ENCODE results near the gene LRRC37A2. TPM values are rescaled to one million over a fixed set of nuclear protein-coding genes. Genes with fewer than 3 reads are reported as not detected.
"Not testable (repeated sequence)": the region's sequence is repeated elsewhere in the genome, so short reads cannot be mapped to it uniquely, and the experiment has no call there.

Gene LRRC37A2
- total and polyA plus RNA-seq, 2 experiments from 2014 or later: 5.6 to 6.1 TPM

- H3K9me2 ChIP-seq (ENCODE audit: insufficient read depth); H4K20me1 ChIP-seq (ENCODE audit: insufficient read depth); H3K4me1 ChIP-seq (ENCODE audit: insufficient read depth); H2AFZ ChIP-seq; DNase-seq; H3K79me2 ChIP-seq (ENCODE audit: insufficient read depth); H3K4me2 ChIP-seq (ENCODE audit: unreplicated experiment); H3F3A ChIP-seq (ENCODE audit: insufficient read depth); in situ Hi-C loops (cut with MboI); H3K27ac ChIP-seq; H3K9me3 ChIP-seq (ENCODE audit: low read depth); H3K9ac ChIP-seq; H3K4me3 ChIP-seq; H3K27me3 ChIP-seq (replicated peaks; ENCODE audit: insufficient read depth); H3K36me3 ChIP-seq (ENCODE audit: low read depth): not testable (repeated sequence)
- no CpG with 5 or more reads among the region's 4 CpGs for WGBS, 2 experiments (ENCODE audit: low coverage in 1 of 2, low lambda C conversion rate in 2 of 2, missing lambda C conversion rate in 2 of 2)
These were observed 59.5 kb downstream of the LRRC37A2 start for GRCh38 chr17:46571796-46572195.

GRCh38 chr17:46579083-46580075 is 67.1 kb downstream of the LRRC37A2 start, which contains the start of gene ARL17A:
Gene ARL17A (minus strand): TSS chr17:46579691. CDS start chr17:46576322, 3,369 bp downstream.
- peak within 1 kb of the TSS; percentile 48 for H3K4me2 ChIP-seq (ENCODE audit: unreplicated experiment)
- H3K4me3 ChIP-seq: peak within 1 kb of the TSS; percentile 66

GRCh38 chr17:46580082-46580481 is 67.8 kb downstream of the LRRC37A2 start:
- peak overlapping the region; percentile 66 for H3K4me3 ChIP-seq
- H3K36me3 ChIP-seq (ENCODE audit: low read depth); H3K9me2 ChIP-seq (ENCODE audit: insufficient read depth); H4K20me1 ChIP-seq (ENCODE audit: insufficient read depth); DNase-seq; H3K4me1 ChIP-seq (ENCODE audit: insufficient read depth); in situ Hi-C loops (cut with MboI); H3K9me3 ChIP-seq (ENCODE audit: low read depth); H3K27me3 ChIP-seq (replicated peaks; ENCODE audit: insufficient read depth); H3F3A ChIP-seq (ENCODE audit: insufficient read depth); H3K79me2 ChIP-seq (ENCODE audit: insufficient read depth): not testable (repeated sequence)
- peak overlapping the region; percentile 48 for H3K4me2 ChIP-seq (ENCODE audit: unreplicated experiment)
- H3K27ac ChIP-seq: peak overlapping the region; percentile 36; the same call in 1 of the 2 replicates
- 7 to 33% methylated on average over 9 to 14 of the region's 18 CpGs for WGBS, 2 experiments (ENCODE audit: low coverage in 1 of 2, low lambda C conversion rate in 2 of 2, missing lambda C conversion rate in 2 of 2)
- peak overlapping the region; percentile 85 for H2AFZ ChIP-seq
- H3K9ac ChIP-seq: peak overlapping the region; percentile 38; the same call in 1 of the 2 replicates

More at GRCh38 chr17:46579083-46580075, 67.1 kb downstream of the LRRC37A2 start, which contains the start of gene ARL17A:
- peak within 1 kb of the TSS; percentile 36; the same call in 1 of the 2 replicates for H3K27ac ChIP-seq
- H3K9ac ChIP-seq: peak within 1 kb of the TSS; percentile 38; the same call in 1 of the 2 replicates
- H3K9me2 ChIP-seq (ENCODE audit: insufficient read depth); H3K9me3 ChIP-seq (ENCODE audit: low read depth); H3K4me1 ChIP-seq (ENCODE audit: insufficient read depth); H3K36me3 ChIP-seq (ENCODE audit: low read depth); in situ Hi-C loops (cut with MboI); H4K20me1 ChIP-seq (ENCODE audit: insufficient read depth); H3F3A ChIP-seq (ENCODE audit: insufficient read depth); DNase-seq; H3K79me2 ChIP-seq (ENCODE audit: insufficient read depth); H3K27me3 ChIP-seq (replicated peaks; ENCODE audit: insufficient read depth): not testable (repeated sequence)
- H2AFZ ChIP-seq: peak within 1 kb of the TSS; percentile 85
- WGBS, 2 experiments (ENCODE audit: low coverage in 1 of 2, low lambda C conversion rate in 2 of 2, missing lambda C conversion rate in 2 of 2): 0 to 1% methylated on average over 8 of the region's 65 CpGs

- H3K9me2 ChIP-seq (ENCODE audit: insufficient read depth); H3K27me3 ChIP-seq (replicated peaks; ENCODE audit: insufficient read depth); DNase-seq; H3K9ac ChIP-seq; H3K9me3 ChIP-seq (ENCODE audit: low read depth); H3K36me3 ChIP-seq (ENCODE audit: low read depth); H4K20me1 ChIP-seq (ENCODE audit: insufficient read depth); H3F3A ChIP-seq (ENCODE audit: insufficient read depth); H3K79me2 ChIP-seq (ENCODE audit: insufficient read depth); H2AFZ ChIP-seq; H3K4me2 ChIP-seq (ENCODE audit: unreplicated experiment); in situ Hi-C loops (cut with MboI); H3K27ac ChIP-seq; H3K4me1 ChIP-seq (ENCODE audit: insufficient read depth); H3K4me3 ChIP-seq: not testable (repeated sequence)
- WGBS, 2 experiments (ENCODE audit: low coverage in 1 of 2, low lambda C conversion rate in 2 of 2, missing lambda C conversion rate in 2 of 2): no CpG with 5 or more reads among the region's 3 CpGs
These were observed 73.2 kb downstream of the LRRC37A2 start for GRCh38 chr17:46585444-46585843.

GRCh38 chr17:46590157-46591146 is 78.2 kb downstream of the LRRC37A2 start, which contains the start of gene NSF:
Gene NSF (plus strand): TSS chr17:46590669. CDS start chr17:46590776, 107 bp downstream.
- H3K27ac ChIP-seq; H4K20me1 ChIP-seq (ENCODE audit: insufficient read depth); H3K4me2 ChIP-seq (ENCODE audit: unreplicated experiment); in situ Hi-C loops (cut with MboI); H3K4me3 ChIP-seq; H3K36me3 ChIP-seq (ENCODE audit: low read depth); H3K9me2 ChIP-seq (ENCODE audit: insufficient read depth); H2AFZ ChIP-seq; H3K4me1 ChIP-seq (ENCODE audit: insufficient read depth); H3K9ac ChIP-seq; H3F3A ChIP-seq (ENCODE audit: insufficient read depth); H3K79me2 ChIP-seq (ENCODE audit: insufficient read depth); H3K9me3 ChIP-seq (ENCODE audit: low read depth); H3K27me3 ChIP-seq (replicated peaks; ENCODE audit: insufficient read depth); DNase-seq: not testable (repeated sequence)
- WGBS, 2 experiments (ENCODE audit: low coverage in 1 of 2, low lambda C conversion rate in 2 of 2, missing lambda C conversion rate in 2 of 2): no CpG with 5 or more reads among the region's 95 CpGs

GRCh38 chr17:46591332-46591731 is 79.1 kb downstream of the LRRC37A2 start:
- H3K36me3 ChIP-seq (ENCODE audit: low read depth); H3K9me2 ChIP-seq (ENCODE audit: insufficient read depth); H3K9ac ChIP-seq; H2AFZ ChIP-seq; H3K9me3 ChIP-seq (ENCODE audit: low read depth); H3K4me1 ChIP-seq (ENCODE audit: insufficient read depth); H3K79me2 ChIP-seq (ENCODE audit: insufficient read depth); H3K27ac ChIP-seq; H3K27me3 ChIP-seq (replicated peaks; ENCODE audit: insufficient read depth); H3K4me2 ChIP-seq (ENCODE audit: unreplicated experiment); DNase-seq; in situ Hi-C loops (cut with MboI); H3K4me3 ChIP-seq; H4K20me1 ChIP-seq (ENCODE audit: insufficient read depth); H3F3A ChIP-seq (ENCODE audit: insufficient read depth): not testable (repeated sequence)
- WGBS, 2 experiments (ENCODE audit: low coverage in 1 of 2, low lambda C conversion rate in 2 of 2, missing lambda C conversion rate in 2 of 2): no CpG with 5 or more reads among the region's 7 CpGs

Data from GM23248 (cell line).